Fibroblast of lung (primary cell): Measurements from ENCODE around the gene TMEM37. TPM values are rescaled to one million over a fixed set of nuclear protein-coding genes. Genes with fewer than 3 reads are reported as not detected.

ENCODE experiments used
- DNase-seq, 2 donors: peaks; one replicate each; pipeline versions ENCODE4 v3.0.0 to v3.0.0-alpha.2; 2010; ENCODE audit warnings: low read depth in 2 of 2
- H2AFZ ChIP-seq: 2 replicates; pipeline ENCODE4 v1.5.1; 2012; ENCODE audit warnings: low read length, control low read depth, inconsistent platforms
- H3K27ac ChIP-seq: 2 replicates; pipeline ENCODE4 v1.5.1; 2011; ENCODE audit warnings: low read length, control low read depth; ENCODE audit not compliant: insufficient read depth
- H3K27me3 ChIP-seq: 2 replicates; pipeline ENCODE4 v1.5.1; 2011; ENCODE audit warnings: mild to moderate bottlenecking, low read length; ENCODE audit not compliant: control insufficient read depth, insufficient read depth
- H3K36me3 ChIP-seq: 2 replicates; pipeline ENCODE4 v1.5.1; 2011; ENCODE audit warnings: low read length; ENCODE audit not compliant: control insufficient read depth, insufficient read depth
- H3K4me1 ChIP-seq: 2 replicates; pipeline ENCODE4 v1.5.1; 2011; ENCODE audit warnings: low read length; ENCODE audit not compliant: control insufficient read depth, insufficient read depth; ENCODE audit errors: extremely low read depth
- H3K4me2 ChIP-seq: 2 replicates; pipeline ENCODE4 v1.5.1; 2011; ENCODE audit warnings: low read length, control low read depth; ENCODE audit not compliant: insufficient read depth; ENCODE audit errors: extremely low read depth
- H3K4me3 ChIP-seq, 4 experiments: fragments of 200-600 bp in 1 of 4; sonication (generic) in 1 of 4; replicated peaks in 1 of 4; 2 replicates each; pipeline ENCODE4 v1.5.1; 2011 to 2016; ENCODE audit warnings: low read length in 4 of 4, low read depth in 3 of 4, mild to moderate bottlenecking in 3 of 4, control low read depth in 2 of 4, inconsistent platforms in 1 of 4, mixed read lengths in 1 of 4; ENCODE audit not compliant: insufficient read depth in 1 of 4; ENCODE audit errors: control extremely low read depth in 1 of 4
- H3K79me2 ChIP-seq: 2 replicates; pipeline ENCODE4 v1.5.1; 2012; ENCODE audit warnings: mild to moderate bottlenecking, low read length, inconsistent platforms; ENCODE audit not compliant: control insufficient read depth, insufficient read depth
- H3K9ac ChIP-seq: 2 replicates; pipeline ENCODE4 v1.5.1; 2011; ENCODE audit warnings: mild to moderate bottlenecking, low read length, control low read depth; ENCODE audit not compliant: insufficient read depth
- H3K9me3 ChIP-seq: 2 replicates; pipeline ENCODE4 v1.5.1; 2012; ENCODE audit warnings: low read depth, low read length; ENCODE audit not compliant: control insufficient read depth, insufficient read depth
- H4K20me1 ChIP-seq: 2 replicates; pipeline ENCODE4 v1.5.1; 2011; ENCODE audit warnings: low read length; ENCODE audit not compliant: control insufficient read depth, insufficient read depth; ENCODE audit errors: extremely low read depth
- EZH2 ChIP-seq: IDR thresholded peaks from 2 replicates; pipeline ENCODE4 v1.5.1; 2012; ENCODE audit warnings: low read length, control low read depth, mild to moderate bottlenecking; ENCODE audit errors: missing control alignments
- polyA plus RNA-seq, 2 donors: library from polyadenylated mRNA; depleted of rRNA in 1 of 2; stranded (reverse) in 1 of 2; unstranded in 1 of 2; fragments of >200 nt; gene quantifications; 2 replicates each; pipeline ENCODE4 v1.2.1, GENCODE V29; 2011 to 2012; ENCODE audit warnings: missing spikeins in 1 of 2
- total RNA-seq: library from RNA; depleted of rRNA; stranded (reverse); fragments of >200 nt; gene quantifications from 2 replicates; pipeline ENCODE4 v1.2.1, GENCODE V29; 2014
- TF ChIP-seq, protein P1 (sequence below), 2 donors: IDR thresholded peaks in 1 of 2; conservative IDR thresholded peaks in 1 of 2; 1 replicate in 1 of 2; 2 replicates in 1 of 2; pipeline ENCODE4 v1.5.1; 2011 to 2012; ENCODE audit warnings: low read length in 2 of 2, control low read depth in 1 of 2, inconsistent platforms in 1 of 2, low read depth in 1 of 2, mild to moderate bottlenecking in 1 of 2

Gene TMEM37
- total and polyA plus RNA-seq, 2 donors (not counting 1 experiment from before 2014, with no cell fraction given) = 0.50 to 0.99 TPM

DNA sequence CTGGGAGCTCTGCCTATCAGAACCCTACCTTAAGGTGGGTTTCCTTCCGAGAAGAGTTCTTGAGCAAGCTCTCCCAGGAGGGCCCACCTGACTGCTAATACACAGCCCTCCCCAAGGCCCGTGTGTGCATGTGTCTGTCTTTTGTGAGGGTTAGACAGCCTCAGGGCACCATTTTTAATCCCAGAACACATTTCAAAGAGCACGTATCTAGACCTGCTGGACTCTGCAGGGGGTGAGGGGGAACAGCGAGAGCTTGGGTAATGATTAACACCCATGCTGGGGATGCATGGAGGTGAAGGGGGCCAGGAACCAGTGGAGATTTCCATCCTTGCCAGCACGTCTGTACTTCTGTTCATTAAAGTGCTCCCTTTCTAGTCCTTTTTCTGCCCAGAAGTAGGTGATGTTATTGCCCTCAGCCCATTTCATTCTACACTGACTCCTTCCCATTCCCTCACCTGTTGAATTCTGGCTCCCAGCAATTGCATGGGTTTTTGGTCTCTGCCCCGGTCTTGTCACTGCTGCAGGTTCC, 6.5 kb downstream of the TMEM37 start:
- Histone ChIP-seq H2AFZ (no peak overlapping the region), H3K9ac (no peak overlapping the region), H3K27me3 (peaks cover 6% of the 10 kb centered on the region)

DNA sequence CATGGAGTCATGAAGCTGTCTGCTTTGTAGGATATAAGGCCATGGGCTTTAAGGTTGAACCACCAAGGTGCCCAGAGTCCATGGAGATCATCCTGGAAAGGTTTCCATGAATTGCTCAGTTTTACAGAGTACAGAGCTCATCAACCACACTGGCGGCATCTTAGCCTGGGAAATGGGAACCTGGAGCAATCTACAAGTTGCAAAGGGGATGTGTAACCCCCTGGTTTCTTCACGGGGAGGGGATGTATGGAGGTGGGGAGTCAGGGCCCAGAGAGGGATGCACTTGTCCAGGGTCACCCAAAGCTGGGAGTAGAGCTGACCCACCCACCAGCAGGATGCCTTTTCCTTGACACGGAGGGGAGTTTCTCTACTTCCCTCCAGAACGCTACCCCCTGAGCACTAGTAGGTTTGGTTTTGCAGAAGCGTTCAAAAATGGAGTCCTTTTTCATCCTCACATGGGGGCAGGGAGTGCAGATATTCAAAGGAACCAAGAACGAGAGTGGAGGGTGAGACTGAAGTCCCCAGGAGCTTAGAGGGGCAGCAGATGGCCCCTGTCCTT, 7.2 kb downstream of the TMEM37 start:
- H3K36me3 ChIP-seq = no peaks in the 10 kb centered on the region
- H3K27me3 ChIP-seq = peaks cover 6% of the 10 kb centered on the region
- H3K4me1 ChIP-seq = no peaks in the 10 kb centered on the region
- H3K4me2 ChIP-seq = no peak overlapping the region
- no peaks in the 10 kb centered on the region for H4K20me1 ChIP-seq
- DNase-seq = no peak
- no peak overlapping the region for H3K4me3 ChIP-seq
- H2AFZ ChIP-seq = no peak overlapping the region
- TF ChIP-seq, protein P1, sequence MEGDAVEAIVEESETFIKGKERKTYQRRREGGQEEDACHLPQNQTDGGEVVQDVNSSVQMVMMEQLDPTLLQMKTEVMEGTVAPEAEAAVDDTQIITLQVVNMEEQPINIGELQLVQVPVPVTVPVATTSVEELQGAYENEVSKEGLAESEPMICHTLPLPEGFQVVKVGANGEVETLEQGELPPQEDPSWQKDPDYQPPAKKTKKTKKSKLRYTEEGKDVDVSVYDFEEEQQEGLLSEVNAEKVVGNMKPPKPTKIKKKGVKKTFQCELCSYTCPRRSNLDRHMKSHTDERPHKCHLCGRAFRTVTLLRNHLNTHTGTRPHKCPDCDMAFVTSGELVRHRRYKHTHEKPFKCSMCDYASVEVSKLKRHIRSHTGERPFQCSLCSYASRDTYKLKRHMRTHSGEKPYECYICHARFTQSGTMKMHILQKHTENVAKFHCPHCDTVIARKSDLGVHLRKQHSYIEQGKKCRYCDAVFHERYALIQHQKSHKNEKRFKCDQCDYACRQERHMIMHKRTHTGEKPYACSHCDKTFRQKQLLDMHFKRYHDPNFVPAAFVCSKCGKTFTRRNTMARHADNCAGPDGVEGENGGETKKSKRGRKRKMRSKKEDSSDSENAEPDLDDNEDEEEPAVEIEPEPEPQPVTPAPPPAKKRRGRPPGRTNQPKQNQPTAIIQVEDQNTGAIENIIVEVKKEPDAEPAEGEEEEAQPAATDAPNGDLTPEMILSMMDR (conservative IDR thresholded peaks at IDR 0.05 in 1 of 2, IDR thresholded peaks at IDR 0.05 in 1 of 2; ENCODE audit: low read depth in 1 of 2, low read length in 2 of 2) = no peak
- no peak for TF ChIP-seq EZH2
- H3K27ac ChIP-seq = no peak overlapping the region
- no peak overlapping the region for H3K9ac ChIP-seq
- H3K79me2 ChIP-seq = no peaks in the 10 kb centered on the region
- no peaks in the 10 kb centered on the region for H3K9me3 ChIP-seq

More for the DNA sequence above, 6.5 kb downstream of the TMEM37 start:
- TF ChIP-seq EZH2 = no peak
- TF ChIP-seq, protein P1 (conservative IDR thresholded peaks at IDR 0.05 in 1 of 2, IDR thresholded peaks at IDR 0.05 in 1 of 2; ENCODE audit: low read depth in 1 of 2, low read length in 2 of 2) = no peak
- no peaks in the 10 kb centered on the region for H3K36me3 ChIP-seq
- DNase-seq = no peak
- no peak overlapping the region for H3K4me3 ChIP-seq
- no peaks in the 10 kb centered on the region for H3K79me2 ChIP-seq
- H4K20me1 ChIP-seq = no peaks in the 10 kb centered on the region
- no peaks in the 10 kb centered on the region for H3K4me1 ChIP-seq
- H3K9me3 ChIP-seq = no peaks in the 10 kb centered on the region
- no peak overlapping the region for H3K4me2 ChIP-seq
- no peak overlapping the region for H3K27ac ChIP-seq

DNA sequence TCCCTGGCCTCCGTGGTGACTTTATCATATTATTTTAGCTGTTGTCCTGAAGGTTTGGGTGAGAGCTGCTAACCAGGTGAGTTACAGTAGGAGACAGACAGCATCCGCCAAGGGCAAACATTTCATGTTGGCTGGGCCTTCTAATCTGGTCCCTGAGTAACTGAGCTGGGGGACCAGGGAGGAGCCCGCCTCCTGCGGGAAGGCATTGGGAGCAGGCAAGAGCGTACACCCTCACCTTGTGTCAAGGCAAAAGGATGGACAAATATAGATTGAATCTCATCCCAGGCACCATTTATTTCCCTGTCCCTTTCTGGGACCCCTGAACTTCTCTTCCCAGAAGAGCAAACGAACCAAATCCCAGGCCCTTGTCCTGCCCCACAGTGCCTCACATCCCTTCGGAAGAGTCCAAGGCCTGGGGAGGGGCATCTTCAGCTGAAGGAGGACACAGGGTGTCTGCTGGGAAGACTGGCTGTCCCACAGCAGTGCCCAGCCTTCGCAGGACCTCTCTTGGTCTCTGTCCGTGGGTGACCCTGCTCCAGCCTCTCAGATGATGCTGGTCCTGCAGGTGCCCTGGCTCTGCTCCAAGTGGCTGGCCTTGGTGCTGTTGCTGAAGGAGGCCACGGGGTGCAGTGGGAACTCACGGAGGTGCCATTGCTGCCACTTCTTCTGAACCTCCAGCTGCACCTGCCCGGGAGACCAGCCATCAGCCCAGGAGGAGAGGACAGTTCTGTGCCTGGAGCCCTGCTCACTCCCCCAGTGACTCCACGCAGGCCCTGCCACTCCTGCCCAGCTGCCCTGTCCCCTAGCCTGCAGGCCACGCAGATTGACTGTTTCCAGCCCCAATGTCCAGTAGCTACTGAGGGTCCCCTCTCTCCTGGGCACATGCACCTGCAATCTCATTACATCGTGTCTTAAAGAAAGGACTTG, 8.2 kb downstream of the TMEM37 start:
- Histone ChIP-seq H3K9me3 (no peaks in the 10 kb centered on the region), H3K27me3 (peaks cover 3% of the 10 kb centered on the region), H3K36me3 (no peaks in the 10 kb centered on the region), H2AFZ (no peak overlapping the region), H4K20me1 (no peaks in the 10 kb centered on the region), H3K4me3 (no peak overlapping the region), H3K4me1 (no peaks in the 10 kb centered on the region), H3K9ac (no peak overlapping the region), H3K4me2 (no peak overlapping the region), H3K79me2 (no peaks in the 10 kb centered on the region), H3K27ac (no peak overlapping the region)
- no peak for TF ChIP-seq EZH2
- TF ChIP-seq, protein P1 (conservative IDR thresholded peaks at IDR 0.05 in 1 of 2, IDR thresholded peaks at IDR 0.05 in 1 of 2; ENCODE audit: low read depth in 1 of 2, low read length in 2 of 2) = no peak
- no peak for DNase-seq
